Spleen (tissue), 11 donors: ENCODE measurements around the gene HHAT. TPM values are rescaled to one million over a fixed set of nuclear protein-coding genes. Genes with fewer than 3 reads are reported as not detected.

Experiments used
- DNase-seq: peaks from one replicate; pipeline ENCODE4 v3.0.0-alpha.2; 2020
- H3K27ac ChIP-seq, 8 donors: fragments of 200-600 bp; sonication (generic) in 7 of 8; 1 replicate in 4 of 8; 2 replicates in 4 of 8; pipeline versions ENCODE4 v1.5.0 to v1.8.0; 2016 to 2021; ENCODE audit warnings: inconsistent platforms in 4 of 8, mild to moderate bottlenecking in 4 of 8, moderate library complexity in 1 of 8
- H3K27me3 ChIP-seq, 7 donors: fragments of 200-600 bp; sonication (generic) in 6 of 7; replicated peaks in 1 of 7; 1 replicate in 4 of 7; 2 replicates in 3 of 7; pipeline versions ENCODE4 v1.5.0 to v1.8.0; 2016 to 2021; ENCODE audit warnings: inconsistent platforms in 3 of 7, mild to moderate bottlenecking in 1 of 7
- H3K36me3 ChIP-seq, 6 donors: fragments of 200-600 bp; sonication (generic) in 5 of 6; 1 replicate in 4 of 6; 2 replicates in 2 of 6; pipeline versions ENCODE4 v1.5.0 to v1.8.0; 2016 to 2021; ENCODE audit warnings: inconsistent platforms in 2 of 6
- H3K4me1 ChIP-seq, 6 donors: fragments of 200-600 bp; sonication (generic) in 5 of 6; 1 replicate in 3 of 6; 2 replicates in 3 of 6; pipeline versions ENCODE4 v1.5.0 to v1.8.0; 2016 to 2021; ENCODE audit warnings: inconsistent platforms in 3 of 6
- H3K4me3 ChIP-seq, 8 donors: fragments of 200-600 bp; sonication (generic) in 7 of 8; 1 replicate in 4 of 8; 2 replicates in 4 of 8; pipeline versions ENCODE4 v1.5.0 to v1.8.0; 2016 to 2021; ENCODE audit warnings: inconsistent platforms in 4 of 8, mild to moderate bottlenecking in 4 of 8, moderate library complexity in 2 of 8
- H3K9me3 ChIP-seq, 8 donors: fragments of 200-600 bp; sonication (generic) in 7 of 8; 1 replicate in 4 of 8; 2 replicates in 4 of 8; pipeline versions ENCODE4 v1.5.0 to v1.8.0; 2016 to 2021; ENCODE audit warnings: inconsistent platforms in 4 of 8
- CTCF ChIP-seq, 11 experiments: fragments of 200-600 bp in 7 of 11; fragments of 450-650 bp in 4 of 11; sonication (generic) in 4 of 11; IDR thresholded peaks in 8 of 11; conservative IDR thresholded peaks in 3 of 11; 1 replicate in 7 of 11; 2 replicates in 4 of 11; pipeline versions ENCODE4 v1.4.0 to v1.8.0; 2016 to 2021; ENCODE audit warnings: antibody characterized with exemption in 11 of 11, inconsistent platforms in 4 of 11, mild to moderate bottlenecking in 1 of 11
- POLR2A ChIP-seq, 3 donors: fragments of 450-650 bp; IDR thresholded peaks; one replicate each; pipeline ENCODE4 v1.5.1; 2017; ENCODE audit warnings: antibody characterized with exemption in 3 of 3, mild to moderate bottlenecking in 1 of 3
- POLR2AphosphoS5 ChIP-seq, 3 donors: sonication (generic); formaldehyde crosslinking; IDR thresholded peaks; one replicate each; pipeline ENCODE4 v1.5.1; 2017; ENCODE audit warnings: antibody characterized with exemption in 3 of 3
- WGBS, 5 donors: extraction: QIAGEN DNeasy Blood & Tissue Kit in 3 of 5; methylation state at CpG; one replicate each; pipeline versions ENCODE4 v1.1.5 to v1.1.7; 2013 to 2018; 5-methylcytosine and 5-hydroxymethylcytosine counted together
- intact Hi-C: fragments of 100-400 bp; cut with DNase I; formaldehyde crosslinking; loops from one replicate; pipeline ENCODE4 v1.15.0; 2023; ENCODE audit warnings: low total_unique reads
- polyA plus RNA-seq, 3 donors: library from polyadenylated mRNA; stranded (reverse); fragments of 200-250 nt; gene quantifications; one replicate each; pipeline ENCODE4 v1.2.1, GENCODE V29; 2013
- total RNA-seq, 7 donors: library from RNA; depleted of rRNA in 3 of 7; stranded (reverse); fragments of >200 nt in 3 of 7; fragmentation: NEBNext Ultra II Directional in 4 of 7; extraction: Animal tissue kit (Norgen Biotek cat#: 25700) in 4 of 7; gene quantifications; one replicate each; pipeline versions ENCODE4 v1.1.0 to v1.2.1, GENCODE V29; 2016 to 2021
- donor health status: healthy with polysubstance abuse.
- donor health status: DM: no; HTN: no; CAD: no; lungs with moderate emphysema.
- donor health status: DM: no; HTN: no; CAD: no.
- donor health status: Bipolar disorder and iron deficiency.
- donor health status: healthy.
- donor health status: DM: no; HTN: no; CAD: no.
- donor health status: DM: yes; HTN: yes; CAD: no.

The HHAT gene
- total and polyA plus RNA-seq, 10 donors: 1.3 to 8.8 (median 4.7) TPM

DNA sequence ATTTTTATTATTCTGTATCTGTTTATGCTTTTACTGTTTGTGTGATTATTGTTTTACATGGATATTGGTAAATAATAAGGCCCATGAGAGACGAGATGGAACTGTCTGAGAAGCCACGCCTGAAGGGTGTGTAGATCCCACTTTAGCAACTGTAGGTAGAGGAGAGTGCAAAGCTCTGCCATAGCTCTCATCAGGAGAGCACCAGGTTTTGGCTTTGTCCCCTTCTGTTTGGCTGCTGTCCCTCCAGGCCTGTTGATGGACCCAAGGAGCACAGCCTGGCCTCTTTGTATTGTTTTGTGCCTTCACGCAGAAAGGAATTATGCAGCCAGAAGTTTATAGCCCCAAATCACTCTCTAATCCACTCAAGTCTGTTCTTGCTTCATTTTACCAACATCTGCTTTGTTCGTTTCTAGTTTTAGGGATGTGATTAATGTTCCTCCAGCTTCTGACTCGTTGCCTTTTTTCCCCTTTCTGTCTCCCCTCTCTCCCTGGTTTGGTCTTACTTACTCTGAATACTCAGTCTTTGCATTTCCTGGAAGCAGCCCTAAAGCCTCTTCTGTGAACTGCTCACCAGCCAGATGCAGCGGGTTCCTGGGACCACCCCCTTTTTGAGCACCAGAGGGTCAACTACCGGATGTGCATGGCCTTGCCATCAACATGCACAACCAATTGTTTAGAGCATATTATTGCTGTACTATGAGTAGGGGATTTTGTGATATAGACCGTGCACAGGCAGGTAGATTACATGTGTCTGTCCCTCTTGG, 127.3 kb downstream of the HHAT start:
- Histone ChIP-seq H3K4me1 (no peaks in the 10 kb centered on the region), H3K27me3 (no peaks in the 10 kb centered on the region), H3K36me3 (no peaks in the 10 kb centered on the region), H3K27ac (no peak overlapping the region), H3K4me3 (no peak overlapping the region), H3K9me3 (no peaks in the 10 kb centered on the region)
- intact Hi-C loops: no loop called here
- TF ChIP-seq POLR2A (IDR thresholded peaks at IDR 0.05): no peak
- no peak for TF ChIP-seq POLR2AphosphoS5 (IDR thresholded peaks at IDR 0.05)
- TF ChIP-seq CTCF (IDR thresholded peaks at IDR 0.05 in 8 of 11, conservative IDR thresholded peaks at IDR 0.05 in 3 of 11): no peak
- WGBS, 5 donors: 71 to 84% (median 76%) methylated on average over 8 of the region's 8 CpGs
- no peak for DNase-seq

DNA sequence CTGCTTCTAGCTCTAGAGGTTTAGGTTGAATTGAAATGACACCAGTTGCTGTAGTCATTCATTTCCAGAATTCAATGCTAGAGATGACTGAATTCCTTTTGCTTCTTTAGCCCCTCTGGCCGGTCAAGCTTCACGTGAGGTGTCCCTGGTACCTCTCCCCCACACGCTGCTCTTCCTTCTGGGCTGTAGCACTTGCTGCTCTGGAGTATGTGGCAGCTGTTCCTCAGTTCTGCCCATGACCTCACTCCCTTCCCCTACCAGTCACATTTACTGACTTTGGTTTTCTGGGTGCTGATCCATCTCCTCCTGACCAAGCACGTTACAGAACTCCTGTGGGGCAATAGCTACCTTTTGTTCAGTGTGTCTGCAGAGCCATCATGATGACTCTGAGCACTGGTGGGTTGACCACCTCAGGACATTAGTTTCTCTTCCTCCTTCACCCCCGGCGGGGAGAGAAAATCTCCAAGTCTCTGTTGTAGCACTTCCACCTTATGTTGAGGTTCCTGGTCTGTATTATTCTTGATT, 128.1 kb downstream of the HHAT start:
- H3K27me3 ChIP-seq: no peaks in the 10 kb centered on the region
- intact Hi-C loops: no loop called here
- no peak for TF ChIP-seq CTCF (IDR thresholded peaks at IDR 0.05 in 8 of 11, conservative IDR thresholded peaks at IDR 0.05 in 3 of 11)
- no peak for TF ChIP-seq POLR2AphosphoS5 (IDR thresholded peaks at IDR 0.05)
- TF ChIP-seq POLR2A (IDR thresholded peaks at IDR 0.05): no peak
- H3K9me3 ChIP-seq: no peaks in the 10 kb centered on the region
- 78 to 86% (median 83%) methylated on average over 6 of the region's 6 CpGs for WGBS, 5 donors
- DNase-seq: no peak
- H3K27ac ChIP-seq: no peak overlapping the region
- no peaks in the 10 kb centered on the region for H3K36me3 ChIP-seq
- H3K4me3 ChIP-seq: no peak overlapping the region
- no peaks in the 10 kb centered on the region for H3K4me1 ChIP-seq

- no peak overlapping the region for H3K4me3 ChIP-seq
- no peaks in the 10 kb centered on the region for H3K36me3 ChIP-seq
- no peak for DNase-seq
- TF ChIP-seq POLR2AphosphoS5 (IDR thresholded peaks at IDR 0.05): no peak
- no peak for TF ChIP-seq CTCF (IDR thresholded peaks at IDR 0.05 in 8 of 11, conservative IDR thresholded peaks at IDR 0.05 in 3 of 11)
- TF ChIP-seq POLR2A (IDR thresholded peaks at IDR 0.05): no peak
- H3K27ac ChIP-seq: no peak overlapping the region
- H3K27me3 ChIP-seq: no peaks in the 10 kb centered on the region
- no peaks in the 10 kb centered on the region for H3K4me1 ChIP-seq
- intact Hi-C loops: no loop called here
- 80 to 91% (median 83%) methylated on average over 4 of the region's 4 CpGs for WGBS, 5 donors
- no peaks in the 10 kb centered on the region for H3K9me3 ChIP-seq
These were observed 128.9 kb downstream of the HHAT start for GRCh38 chr1:210457568-210457967.

DNA sequence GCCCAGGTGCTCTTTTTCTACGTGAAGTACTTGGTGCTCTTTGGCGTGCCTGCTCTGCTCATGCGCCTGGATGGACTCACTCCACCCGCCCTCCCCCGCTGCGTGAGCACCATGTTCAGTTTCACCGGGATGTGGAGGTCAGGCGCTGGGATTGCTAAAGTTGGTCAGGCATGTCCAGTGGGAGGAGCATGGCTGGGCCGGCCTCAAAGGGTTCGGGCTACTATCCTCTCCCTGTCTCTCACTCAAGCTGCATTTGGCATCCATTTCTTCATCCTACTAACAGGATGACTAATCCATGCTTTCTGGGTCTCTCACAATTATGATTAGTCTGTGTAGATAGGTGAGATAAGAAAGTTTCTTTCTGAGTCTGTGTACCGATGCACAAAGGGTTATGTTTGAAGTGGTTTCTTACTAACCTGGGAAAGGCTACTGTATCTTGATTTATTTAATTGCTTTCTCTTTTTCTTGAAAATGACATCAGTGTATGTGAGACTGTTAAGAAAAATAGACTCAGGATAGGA, 135.9 kb downstream of the HHAT start:
- intact Hi-C loops: no loop called here
- H3K4me1 ChIP-seq: no peaks in the 10 kb centered on the region
- 86 to 90% (median 87%) methylated on average over 11 of the region's 11 CpGs for WGBS, 5 donors
- no peak overlapping the region for H3K27ac ChIP-seq
- TF ChIP-seq CTCF (IDR thresholded peaks at IDR 0.05 in 8 of 11, conservative IDR thresholded peaks at IDR 0.05 in 3 of 11): no peak
- no peak for TF ChIP-seq POLR2AphosphoS5 (IDR thresholded peaks at IDR 0.05)
- no peak for TF ChIP-seq POLR2A (IDR thresholded peaks at IDR 0.05)
- H3K9me3 ChIP-seq: no peaks in the 10 kb centered on the region
- no peaks in the 10 kb centered on the region for H3K27me3 ChIP-seq
- no peak for DNase-seq
- H3K4me3 ChIP-seq: no peak overlapping the region
- peaks cover 0 to 5% (median 0%) of the 10 kb centered on the region in 6 donors for H3K36me3 ChIP-seq
